GM21360 (cell line): ENCODE measurements around the gene HSD17B4.
"Not testable (repeated sequence)": the region's sequence is repeated elsewhere in the genome, so short reads cannot be mapped to it uniquely, and the experiment has no call there.

ENCODE experiments used
- ATAC-seq: cut with Tn5 transposase; IDR thresholded peaks from one replicate; pipeline ENCODE4 v1.9.1; 2021; ENCODE audit warnings: mild to moderate bottlenecking, moderate library complexity; ENCODE audit not compliant: unreplicated experiment

HSD17B4 gene

GRCh38 chr5:119428574-119428973 is 23.7 kb upstream of the HSD17B4 start:
- ATAC-seq = not testable (repeated sequence)

- ATAC-seq = not testable (repeated sequence)
Measured at GRCh38 chr5:119432674-119433237, 19.5 kb upstream of the HSD17B4 start.

GRCh38 chr5:119435436-119436132 is 16.7 kb upstream of the HSD17B4 start:
- ATAC-seq = peak; percentile 93

GRCh38 chr5:119437785-119438586 is 14.3 kb upstream of the HSD17B4 start:
- ATAC-seq = not testable (repeated sequence)

GRCh38 chr5:119438587-119438917 is 13.7 kb upstream of the HSD17B4 start:
- ATAC-seq = not testable (repeated sequence)

GRCh38 chr5:119439140-119439631 is 13.1 kb upstream of the HSD17B4 start:
- ATAC-seq = no peak

- not testable (repeated sequence) for ATAC-seq
Measured at GRCh38 chr5:119439632-119440031, 12.7 kb upstream of the HSD17B4 start.

GRCh38 chr5:119444643-119445042 is 7.7 kb upstream of the HSD17B4 start:
- ATAC-seq = not testable (repeated sequence)

GRCh38 chr5:119445544-119445943 is 6.8 kb upstream of the HSD17B4 start:
- ATAC-seq = no peak

- no peak for ATAC-seq
Measured at GRCh38 chr5:119449882-119450281, 2.4 kb upstream of the HSD17B4 start.

- ATAC-seq = not testable (repeated sequence)
Measured at GRCh38 chr5:119450627-119451026, 1.7 kb upstream of the HSD17B4 start.

- no peak for ATAC-seq
Measured at GRCh38 chr5:119451561-119451960, 736 bp upstream of the HSD17B4 start.

GRCh38 chr5:119452060-119452372 is 281 bp upstream of the HSD17B4 start:
- ATAC-seq = no peak

GRCh38 chr5:119453040-119453373 is 710 bp downstream of the HSD17B4 start:
- no peak for ATAC-seq

GRCh38 chr5:119454171-119454570 is 1.9 kb downstream of the HSD17B4 start:
- ATAC-seq = no peak

GRCh38 chr5:119458911-119459632 is 6.8 kb downstream of the HSD17B4 start:
- ATAC-seq = no peak

GRCh38 chr5:119465640-119466039 is 13.3 kb downstream of the HSD17B4 start:
- no peak for ATAC-seq

- no peak for ATAC-seq
Measured at GRCh38 chr5:119468286-119468685, 16.0 kb downstream of the HSD17B4 start.

GRCh38 chr5:119470105-119470763 is 17.9 kb downstream of the HSD17B4 start:
- peak; percentile 63 for ATAC-seq

GRCh38 chr5:119470851-119471451 is 18.7 kb downstream of the HSD17B4 start:
- ATAC-seq = peak; percentile 57
